Prostate gland (tissue), 2 donors: ENCODE measurements around the gene CHST13.

Experiments used
- POLR2A ChIP-seq: fragments of 450-650 bp; IDR thresholded peaks from one replicate; pipeline ENCODE4 v1.6.1; 2016; ENCODE audit warnings: antibody characterized with exemption, mild to moderate bottlenecking
- TF ChIP-seq, protein P1 (sequence below), 4 experiments: fragments of 200-600 bp in 2 of 4; fragments of 450-650 bp in 2 of 4; sonication (generic) in 2 of 4; IDR thresholded peaks; 1 replicate in 3 of 4; 2 replicates in 1 of 4; pipeline ENCODE4 v1.5.1; 2016 to 2019; ENCODE audit warnings: antibody characterized with exemption in 4 of 4, mild to moderate bottlenecking in 2 of 4, moderate library complexity in 2 of 4

DNA sequence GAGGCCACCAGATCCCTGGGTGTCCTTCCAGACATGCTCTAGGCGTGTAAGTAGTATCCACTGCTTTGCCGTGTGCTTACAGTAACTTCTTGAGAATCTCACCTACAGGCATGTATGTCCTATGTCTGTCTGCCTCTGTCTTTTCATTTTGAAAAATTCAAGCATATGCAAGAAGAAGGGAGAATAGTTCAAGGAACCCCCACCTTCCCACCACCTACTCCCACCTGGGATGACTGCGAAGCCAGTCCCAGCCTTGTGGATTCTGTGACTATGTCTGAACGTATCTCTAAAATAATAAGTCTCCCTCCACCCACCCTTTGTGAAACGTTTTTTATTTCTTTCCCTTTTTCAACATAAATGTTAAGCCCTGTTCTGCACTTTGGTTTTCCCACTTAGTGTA lies 15.0 kb downstream of the CHST13 start:
- TF ChIP-seq, protein P1, sequence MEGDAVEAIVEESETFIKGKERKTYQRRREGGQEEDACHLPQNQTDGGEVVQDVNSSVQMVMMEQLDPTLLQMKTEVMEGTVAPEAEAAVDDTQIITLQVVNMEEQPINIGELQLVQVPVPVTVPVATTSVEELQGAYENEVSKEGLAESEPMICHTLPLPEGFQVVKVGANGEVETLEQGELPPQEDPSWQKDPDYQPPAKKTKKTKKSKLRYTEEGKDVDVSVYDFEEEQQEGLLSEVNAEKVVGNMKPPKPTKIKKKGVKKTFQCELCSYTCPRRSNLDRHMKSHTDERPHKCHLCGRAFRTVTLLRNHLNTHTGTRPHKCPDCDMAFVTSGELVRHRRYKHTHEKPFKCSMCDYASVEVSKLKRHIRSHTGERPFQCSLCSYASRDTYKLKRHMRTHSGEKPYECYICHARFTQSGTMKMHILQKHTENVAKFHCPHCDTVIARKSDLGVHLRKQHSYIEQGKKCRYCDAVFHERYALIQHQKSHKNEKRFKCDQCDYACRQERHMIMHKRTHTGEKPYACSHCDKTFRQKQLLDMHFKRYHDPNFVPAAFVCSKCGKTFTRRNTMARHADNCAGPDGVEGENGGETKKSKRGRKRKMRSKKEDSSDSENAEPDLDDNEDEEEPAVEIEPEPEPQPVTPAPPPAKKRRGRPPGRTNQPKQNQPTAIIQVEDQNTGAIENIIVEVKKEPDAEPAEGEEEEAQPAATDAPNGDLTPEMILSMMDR (IDR thresholded peaks at IDR 0.05) = no peak
- TF ChIP-seq POLR2A = no peak
